ENCODE results near the gene EID3.
"Not testable (repeated sequence)": the region's sequence is repeated elsewhere in the genome, so short reads cannot be mapped to it uniquely, and the experiment has no call there.

EID3 gene

DNA sequence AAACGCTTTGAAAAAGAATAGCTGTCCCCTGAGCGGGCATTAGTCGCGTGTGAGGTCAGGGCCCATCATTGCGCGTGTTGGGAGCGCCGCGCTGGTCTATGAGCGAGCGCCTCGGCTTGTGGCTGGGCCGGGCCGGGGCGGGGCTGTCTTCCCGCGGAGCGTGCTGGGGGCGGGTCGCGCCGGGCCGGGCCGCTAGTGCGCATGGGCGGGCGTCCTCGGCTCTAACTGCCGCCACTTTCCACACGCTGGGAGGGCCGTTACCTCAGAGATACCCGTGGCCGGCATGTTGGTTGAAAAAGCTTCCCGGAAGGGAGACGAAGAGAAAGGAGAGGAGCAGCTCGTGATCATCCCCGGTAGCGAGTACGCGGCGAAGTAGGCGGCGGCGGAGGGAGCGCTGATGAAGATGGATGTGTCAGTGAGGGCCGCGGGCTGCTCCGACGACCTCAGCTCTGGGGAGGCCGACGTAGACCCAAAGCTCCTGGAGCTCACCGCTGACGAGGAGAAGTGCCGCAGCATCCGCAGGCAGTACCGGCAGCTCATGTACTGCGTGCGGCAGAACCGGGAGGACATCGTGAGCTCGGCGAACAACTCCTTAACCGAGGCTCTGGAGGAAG lies at the start of gene EID3:
Gene EID3 (plus strand): TSS at position 202 of the 614 bp plus-strand sequence. CDS start 196 bp downstream, at position 398.
- no peak for DNase-seq

GRCh38 chr12:104257913-104258472 lies 45.5 kb upstream of the EID3 start:
- DNase-seq, result no peak

- no peak for DNase-seq
Observed at GRCh38 chr12:104258476-104259067, 45.0 kb upstream of the EID3 start.

DNA sequence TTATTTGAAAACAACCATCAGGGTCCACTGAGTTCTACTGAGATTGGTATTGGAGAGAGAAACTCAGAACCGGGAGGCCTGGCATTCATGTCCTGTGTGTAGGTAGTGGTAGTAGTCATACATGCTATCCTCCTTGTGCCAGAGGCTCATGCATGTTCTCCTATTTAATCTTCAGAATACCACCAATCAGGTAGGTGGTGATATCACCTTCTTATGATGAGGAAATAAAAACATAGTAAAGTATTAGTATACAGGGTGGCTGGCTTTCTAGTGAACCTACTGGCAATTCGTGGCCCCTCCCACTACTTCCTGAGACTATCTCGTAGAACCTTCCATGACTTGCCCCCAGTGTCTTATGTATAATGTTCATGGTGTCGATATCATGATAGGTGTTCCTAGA lies 40.5 kb upstream of the EID3 start:
- no peak for DNase-seq

DNA sequence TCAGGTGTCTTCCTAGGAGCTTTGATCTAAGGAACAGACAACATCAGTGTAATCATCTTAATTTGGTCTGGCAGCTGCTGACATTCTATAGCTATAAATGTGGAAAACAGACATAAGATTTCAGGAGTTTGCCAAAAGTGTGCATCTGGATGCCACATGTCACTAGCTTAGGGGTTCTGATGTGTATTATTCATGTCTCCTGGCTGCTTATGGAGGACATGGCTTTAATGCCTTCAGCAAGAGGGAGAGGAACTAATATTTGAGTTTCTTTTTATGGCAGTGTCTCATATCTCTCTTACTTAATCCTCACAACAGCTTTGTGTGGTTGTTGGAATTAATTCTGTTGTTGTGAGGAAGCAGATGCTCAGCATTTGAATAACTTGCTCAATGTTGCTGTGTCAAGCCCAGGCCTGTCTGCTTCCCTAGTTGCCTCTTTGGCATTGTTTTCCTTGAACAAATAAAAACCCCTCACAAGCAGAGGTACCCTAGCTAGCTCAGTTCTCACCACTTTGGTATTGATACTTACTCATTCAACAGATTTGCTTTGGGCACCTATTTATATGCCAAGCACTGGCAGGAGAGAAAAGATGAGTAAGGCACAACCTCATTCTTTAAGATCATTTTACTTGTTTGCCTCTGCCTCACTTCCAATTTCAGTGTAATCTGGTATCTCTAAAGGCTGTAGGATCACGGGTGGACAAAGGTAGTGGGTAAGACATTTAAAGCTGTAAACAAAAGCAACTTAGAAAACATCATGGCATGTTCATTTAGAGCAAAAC lies 39.8 kb upstream of the EID3 start:
- peak; percentile 89 for DNase-seq

DNA sequence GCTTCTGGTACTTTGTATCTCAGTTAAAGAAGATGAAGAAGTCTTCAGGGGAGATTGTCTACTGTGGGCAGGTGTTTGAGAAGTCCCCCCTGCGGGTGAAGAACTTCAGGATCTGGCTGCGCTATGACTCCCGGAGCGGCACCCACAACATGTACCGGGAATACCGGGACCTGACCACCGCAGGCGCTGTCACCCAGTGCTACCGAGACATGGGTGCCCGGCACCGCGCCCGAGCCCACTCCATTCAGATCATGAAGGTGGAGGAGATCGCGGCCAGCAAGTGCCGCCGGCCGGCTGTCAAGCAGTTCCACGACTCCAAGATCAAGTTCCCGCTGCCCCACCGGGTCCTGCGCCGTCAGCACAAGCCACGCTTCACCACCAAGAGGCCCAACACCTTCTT lies 38.1 kb upstream of the EID3 start:
- not testable (repeated sequence) for DNase-seq

- DNase-seq, result no peak
Observed at GRCh38 chr12:104272938-104273337, 30.6 kb upstream of the EID3 start.

- DNase-seq, result no peak
Observed at GRCh38 chr12:104273503-104273902, 30.0 kb upstream of the EID3 start.

GRCh38 chr12:104274811-104275210 lies 28.7 kb upstream of the EID3 start:
- no peak for DNase-seq

GRCh38 chr12:104275689-104276088 lies 27.9 kb upstream of the EID3 start:
- no peak for DNase-seq

- DNase-seq, result peak; percentile 38
Observed at GRCh38 chr12:104276273-104277131, 27.0 kb upstream of the EID3 start.

GRCh38 chr12:104279164-104279563 lies 24.4 kb upstream of the EID3 start:
- no peak for DNase-seq

- no peak for DNase-seq
Observed at GRCh38 chr12:104280111-104280510, 23.4 kb upstream of the EID3 start.

DNA sequence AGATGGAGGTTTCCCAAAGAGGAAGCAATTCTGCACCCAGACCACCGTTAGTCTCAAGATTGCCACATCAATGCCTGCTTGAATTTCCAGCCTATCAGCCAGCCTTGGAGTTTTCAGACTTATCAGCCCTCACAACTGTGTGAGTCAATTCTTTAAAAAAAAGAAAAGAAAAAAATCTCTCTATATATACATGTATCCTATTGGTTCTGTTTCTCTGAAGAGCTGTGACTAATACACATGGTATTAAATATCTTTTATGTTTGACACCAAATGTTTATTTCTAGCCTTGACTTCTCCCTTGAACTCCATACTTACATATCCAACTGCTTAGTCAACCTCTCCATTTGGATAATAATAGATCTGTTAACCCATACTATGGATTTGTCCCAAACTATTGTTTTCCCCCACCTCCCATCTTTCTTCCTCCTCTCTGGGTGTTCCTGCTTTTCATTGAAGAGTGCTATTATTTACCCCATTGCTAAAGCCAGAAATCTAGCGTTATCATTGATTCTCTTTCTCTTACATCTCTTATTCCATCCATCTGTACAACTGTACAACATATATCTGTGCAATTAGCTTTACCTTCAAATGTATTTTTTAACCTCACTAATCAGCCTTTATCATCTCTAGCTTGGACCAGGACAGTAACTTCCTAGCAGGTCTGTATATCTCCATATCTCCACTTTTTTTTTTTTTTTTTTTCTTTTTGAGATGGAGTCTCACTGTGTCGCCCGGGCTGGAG lies 22.7 kb upstream of the EID3 start:
- DNase-seq, result no peak

DNA sequence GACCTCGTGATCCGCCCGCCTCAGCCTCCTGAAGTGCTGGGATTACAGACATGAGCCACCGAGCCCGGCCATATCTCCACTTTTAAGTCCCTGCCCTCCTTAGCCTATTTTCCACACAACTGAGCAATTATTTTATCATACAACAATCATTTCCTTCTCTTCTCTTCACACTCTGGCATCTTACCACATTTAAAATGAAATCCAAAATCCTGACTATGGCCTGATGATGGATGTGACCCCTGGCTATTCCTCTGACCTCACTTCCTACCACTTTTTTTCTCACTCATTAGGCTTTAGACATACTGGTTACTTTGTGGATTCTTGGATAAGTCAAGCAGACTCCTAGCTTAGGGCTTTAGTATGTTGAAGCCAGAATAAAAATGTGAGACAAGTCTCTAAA lies 21.9 kb upstream of the EID3 start:
- DNase-seq, result no peak

GRCh38 chr12:104282109-104282508 lies 21.4 kb upstream of the EID3 start:
- DNase-seq, result no peak

- DNase-seq, result no peak
Observed at GRCh38 chr12:104285740-104286515, 17.6 kb upstream of the EID3 start.

- peak; percentile 93 for DNase-seq
Observed at GRCh38 chr12:104286516-104287482, 16.7 kb upstream of the EID3 start.

GRCh38 chr12:104288635-104289274 lies 14.8 kb upstream of the EID3 start:
- peak; percentile 72 for DNase-seq

GRCh38 chr12:104290320-104290719 lies 13.2 kb upstream of the EID3 start:
- DNase-seq, result no peak
